SK-N-MC (cell line): ENCODE measurements around the gene ZNF91.
"Not testable (repeated sequence)": the region's sequence is repeated elsewhere in the genome, so short reads cannot be mapped to it uniquely, and the experiment has no call there.

Source experiments
- DNase-seq: peaks from one replicate; pipeline ENCODE4 v3.0.0-alpha.2; 2011; ENCODE audit warnings: low read depth, low spot score
- H3K27ac ChIP-seq: fragments of 200-600 bp; sonication (generic); 2 replicates; pipeline ENCODE4 v1.5.1; 2016; ENCODE audit warnings: mixed run types
- H3K36me3 ChIP-seq: fragments of 200-600 bp; sonication (generic); 2 replicates; pipeline ENCODE4 v1.6.1; 2017; ENCODE audit warnings: antibody characterized with exemption, low read length, mixed read lengths; ENCODE audit not compliant: insufficient read depth
- H3K4me3 ChIP-seq: fragments of 200-600 bp; sonication (generic); 2 replicates; pipeline ENCODE4 v1.5.1; 2016
- H3K9ac ChIP-seq: fragments of 200-600 bp; sonication (generic); 2 replicates; pipeline ENCODE4 v1.8.0; 2017; ENCODE audit warnings: mixed run types, mixed read lengths; ENCODE audit not compliant: insufficient read length
- H3K9me3 ChIP-seq: fragments of 200-600 bp; sonication (generic); 2 replicates; pipeline ENCODE4 v1.6.1; 2017; ENCODE audit warnings: low read depth, mild to moderate bottlenecking, antibody characterized with exemption, low read length, moderate library complexity, mixed read lengths
- EZH2 ChIP-seq: fragments of 200-600 bp; sonication (generic); IDR thresholded peaks from one replicate; pipeline ENCODE4 v1.6.1; 2017; ENCODE audit warnings: antibody characterized with exemption
- FOXP2 ChIP-seq: optimal IDR thresholded peaks from 2 replicates; pipeline ENCODE3; 2011; ENCODE audit warnings: mild to moderate bottlenecking, moderate library complexity; ENCODE audit not compliant: insufficient read depth; ENCODE audit errors: extremely low read length, control extremely low read depth
- POLR2AphosphoS5 ChIP-seq: IDR thresholded peaks from 2 replicates; pipeline ENCODE4 v1.6.1; 2012; ENCODE audit warnings: mild to moderate bottlenecking, low read depth, low read length, borderline replicate concordance

ZNF91 gene

GRCh38 chr19:23403581-23404324 lies 8.5 kb upstream of the ZNF91 start:
- Histone ChIP-seq H3K36me3 (no peaks in the 10 kb centered on the region), H3K9ac (no peak overlapping the region), H3K27ac (no peak overlapping the region), H3K9me3 (no peaks in the 10 kb centered on the region), H3K4me3 (no peak overlapping the region)
- TF ChIP-seq EZH2 (no peak), FOXP2 (no peak), POLR2AphosphoS5 (no peak)
- DNase-seq, result no peak

- Histone ChIP-seq H3K9ac (no peak overlapping the region), H3K9me3 (no peaks in the 10 kb centered on the region), H3K27ac (no peak overlapping the region), H3K4me3 (no peak overlapping the region), H3K36me3 (no peaks in the 10 kb centered on the region)
- TF ChIP-seq EZH2 (no peak), FOXP2 (no peak), POLR2AphosphoS5 (no peak)
- DNase-seq, result no peak
These were observed 7.8 kb upstream of the ZNF91 start for GRCh38 chr19:23403052-23403451.

- no peak overlapping the region for H3K9ac ChIP-seq
- no peak for DNase-seq
- TF ChIP-seq POLR2AphosphoS5, result no peak
- no peak for TF ChIP-seq EZH2
- no peak for TF ChIP-seq FOXP2
- no peaks in the 10 kb centered on the region for H3K36me3 ChIP-seq
- no peaks in the 10 kb centered on the region for H3K9me3 ChIP-seq
- H3K4me3 ChIP-seq, result no peak overlapping the region
- no peak overlapping the region for H3K27ac ChIP-seq
These were observed 7.1 kb upstream of the ZNF91 start for GRCh38 chr19:23402388-23402787.

- Histone ChIP-seq H3K9me3 (no peaks in the 10 kb centered on the region), H3K36me3 (no peaks in the 10 kb centered on the region)
- no peak for DNase-seq
These were observed 5.9 kb upstream of the ZNF91 start for GRCh38 chr19:23401086-23401610.

GRCh38 chr19:23399443-23399842 lies 4.2 kb upstream of the ZNF91 start:
- no peaks in the 10 kb centered on the region for H3K36me3 ChIP-seq
- H3K9ac ChIP-seq, result no peak overlapping the region
- no peak overlapping the region for H3K27ac ChIP-seq
- no peak for TF ChIP-seq FOXP2
- TF ChIP-seq EZH2, result no peak
- TF ChIP-seq POLR2AphosphoS5, result no peak
- no peak for DNase-seq
- no peak overlapping the region for H3K4me3 ChIP-seq
- no peaks in the 10 kb centered on the region for H3K9me3 ChIP-seq

More at GRCh38 chr19:23401086-23401610, 5.9 kb upstream of the ZNF91 start:
- Histone ChIP-seq H3K9ac (no peak overlapping the region), H3K27ac (no peak overlapping the region), H3K4me3 (no peak overlapping the region)
- TF ChIP-seq FOXP2, result no peak
- TF ChIP-seq POLR2AphosphoS5, result no peak
- no peak for TF ChIP-seq EZH2

- not testable (repeated sequence) for H3K4me3 ChIP-seq, H3K27ac ChIP-seq, DNase-seq, H3K9ac ChIP-seq, H3K9me3 ChIP-seq, H3K36me3 ChIP-seq
These were observed 449 bp upstream of the ZNF91 start for GRCh38 chr19:23395722-23396117.

- TF ChIP-seq EZH2, result no peak
- no peak for TF ChIP-seq POLR2AphosphoS5
- no peak for TF ChIP-seq FOXP2
- Histone ChIP-seq H3K9ac (peak overlapping the region; percentile 57), H3K27ac (no peak overlapping the region), H3K9me3 (no peaks in the 10 kb centered on the region), H3K36me3 (no peaks in the 10 kb centered on the region), H3K4me3 (peak overlapping the region; percentile 66)
- DNase-seq, result no peak
These were observed 760 bp downstream of the ZNF91 start for GRCh38 chr19:23394511-23394910.

GRCh38 chr19:23393121-23393520 lies 2.1 kb downstream of the ZNF91 start:
- TF ChIP-seq FOXP2 (no peak), POLR2AphosphoS5 (no peak), EZH2 (no peak)
- no peak overlapping the region for H3K27ac ChIP-seq
- no peaks in the 10 kb centered on the region for H3K9me3 ChIP-seq
- H3K36me3 ChIP-seq, result no peaks in the 10 kb centered on the region
- no peak overlapping the region for H3K9ac ChIP-seq
- no peak for DNase-seq
- H3K4me3 ChIP-seq, result no peak overlapping the region

- no peaks in the 10 kb centered on the region for H3K9me3 ChIP-seq
- no peak for DNase-seq
- no peaks in the 10 kb centered on the region for H3K36me3 ChIP-seq
- no peak for TF ChIP-seq EZH2
- TF ChIP-seq FOXP2, result no peak
- TF ChIP-seq POLR2AphosphoS5, result no peak
- H3K4me3 ChIP-seq, result no peak overlapping the region
- H3K9ac ChIP-seq, result no peak overlapping the region
- H3K27ac ChIP-seq, result no peak overlapping the region
These were observed 4.0 kb downstream of the ZNF91 start for GRCh38 chr19:23391236-23391635.
